Hippocampal formation (tissue), 2 donors: ENCODE data around the gene BPIFB4.

Experiments
- DNase-seq, 2 donors: peaks; one replicate each; lab custom pipeline; 2025; lab: John Stamatoyannopoulos, UW

The BPIFB4 gene

GRCh38 chr20:33062105-33062824, 17.2 kb upstream of the BPIFB4 start:
- no peak for DNase-seq

- no peak for DNase-seq
Observed at GRCh38 chr20:33062825-33063149, 16.7 kb upstream of the BPIFB4 start.

- DNase-seq: no peak
Observed at GRCh38 chr20:33063271-33063670, 16.2 kb upstream of the BPIFB4 start.

GRCh38 chr20:33064572-33065287, 14.7 kb upstream of the BPIFB4 start:
- no peak for DNase-seq

GRCh38 chr20:33065785-33066184, 13.7 kb upstream of the BPIFB4 start:
- no peak for DNase-seq

GRCh38 chr20:33067806-33068205, 11.6 kb upstream of the BPIFB4 start:
- no peak for DNase-seq

GRCh38 chr20:33068251-33068939, 11.0 kb upstream of the BPIFB4 start:
- DNase-seq: no peak

- DNase-seq: no peak
Observed at GRCh38 chr20:33069673-33070072, 9.8 kb upstream of the BPIFB4 start.

GRCh38 chr20:33070111-33071053, 9.1 kb upstream of the BPIFB4 start:
- no peak for DNase-seq

- DNase-seq: no peak
Observed at GRCh38 chr20:33071198-33071597, 8.2 kb upstream of the BPIFB4 start.

- no peak for DNase-seq
Observed at GRCh38 chr20:33072362-33072761, 7.1 kb upstream of the BPIFB4 start.

GRCh38 chr20:33072813-33073212, 6.6 kb upstream of the BPIFB4 start:
- no peak for DNase-seq

- DNase-seq: no peak
Observed at GRCh38 chr20:33074675-33075074, 4.8 kb upstream of the BPIFB4 start.

- DNase-seq: no peak
Observed at GRCh38 chr20:33075281-33075680, 4.2 kb upstream of the BPIFB4 start.

GRCh38 chr20:33076662-33077372, 2.6 kb upstream of the BPIFB4 start:
- no peak for DNase-seq

GRCh38 chr20:33081411-33082154, 2.1 kb downstream of the BPIFB4 start:
- no peak for DNase-seq

GRCh38 chr20:33082546-33082945, 3.1 kb downstream of the BPIFB4 start:
- DNase-seq: no peak

- no peak for DNase-seq
Observed at GRCh38 chr20:33083544-33084340, 4.3 kb downstream of the BPIFB4 start.

- DNase-seq: no peak
Observed at GRCh38 chr20:33084722-33085121, 5.3 kb downstream of the BPIFB4 start.
